Left kidney (tissue), 8 donors: ENCODE data around the gene FER1L5. TPM values are rescaled to one million over a fixed set of nuclear protein-coding genes. Genes with fewer than 3 reads are reported as not detected.

Experiments
- DNase-seq: peaks from one replicate; pipeline ENCODE4 v3.0.0-alpha.2; 2013
- long read RNA-seq, 8 donors: transcript quantifications; one replicate each; lab custom pipeline, GENCODE V29; 2026
- polyA plus RNA-seq: library from polyadenylated mRNA; unstranded; fragments of 120-200 nt; gene quantifications from one replicate; pipeline ENCODE4 v1.2.1, GENCODE V29; 2013; ENCODE audit not compliant: insufficient read length

Gene FER1L5
- polyA plus RNA-seq: 1.9 TPM
- long read RNA-seq, donor 1, partial matches to known transcripts: 0 of 1 reads
- long read RNA-seq, donor 1, other reads (novel, unspliced or antisense): 0 of 1 reads
- long read RNA-seq, donor 2: 0 reads
- long read RNA-seq, donor 3, partial matches to known transcripts: 0 of 5 reads
- long read RNA-seq, donor 3, other reads (novel, unspliced or antisense): 5 of 5 reads
- long read RNA-seq, donor 4: 0 reads
- long read RNA-seq, donor 5: 0 reads
- long read RNA-seq, donor 6: 0 reads
- long read RNA-seq, donor 7: 0 reads
- long read RNA-seq, donor 8: 0 reads

- DNase-seq: peak; percentile 86
Measured at GRCh38 chr2:96642564-96643360, at the start of gene FER1L5. Gene FER1L5 (plus strand): TSS chr2:96642764. CDS start chr2:96642837, 73 bp downstream.

- DNase-seq: no peak
Measured at GRCh38 chr2:96594282-96594681, 48.3 kb upstream of the FER1L5 start.

- no peak for DNase-seq
Measured at GRCh38 chr2:96594691-96595152, 47.8 kb upstream of the FER1L5 start.

- DNase-seq: no peak
Measured at GRCh38 chr2:96596596-96596995, 46.0 kb upstream of the FER1L5 start.

GRCh38 chr2:96599941-96600340 is 42.6 kb upstream of the FER1L5 start:
- DNase-seq: no peak

GRCh38 chr2:96601382-96602292 is 40.9 kb upstream of the FER1L5 start:
- DNase-seq: no peak

GRCh38 chr2:96602330-96602823 is 40.2 kb upstream of the FER1L5 start:
- no peak for DNase-seq

- DNase-seq: no peak
Measured at GRCh38 chr2:96604104-96604503, 38.5 kb upstream of the FER1L5 start.

- no peak for DNase-seq
Measured at GRCh38 chr2:96608469-96609455, 33.8 kb upstream of the FER1L5 start.

- DNase-seq: no peak
Measured at GRCh38 chr2:96616128-96616527, 26.4 kb upstream of the FER1L5 start.

GRCh38 chr2:96616535-96616934 is 26.0 kb upstream of the FER1L5 start:
- no peak for DNase-seq

GRCh38 chr2:96617012-96617411 is 25.6 kb upstream of the FER1L5 start:
- no peak for DNase-seq

GRCh38 chr2:96618596-96619283 is 23.8 kb upstream of the FER1L5 start:
- no peak for DNase-seq

- no peak for DNase-seq
Measured at GRCh38 chr2:96622544-96622943, 20.0 kb upstream of the FER1L5 start.

- no peak for DNase-seq
Measured at GRCh38 chr2:96623116-96623515, 19.4 kb upstream of the FER1L5 start.

- DNase-seq: no peak
Measured at GRCh38 chr2:96625571-96626552, 16.7 kb upstream of the FER1L5 start.

GRCh38 chr2:96626553-96626942 is 16.0 kb upstream of the FER1L5 start:
- DNase-seq: no peak

- DNase-seq: no peak
Measured at GRCh38 chr2:96631804-96632435, 10.6 kb upstream of the FER1L5 start.
